Amniotic stem cell (primary cell): ENCODE measurements around the gene ZBTB2.
"Not testable (repeated sequence)": the region's sequence is repeated elsewhere in the genome, so short reads cannot be mapped to it uniquely, and the experiment has no call there.

Source experiments
- DNase-seq: peaks from one replicate; lab custom pipeline; 2025; lab: John Stamatoyannopoulos, UW

ZBTB2 gene

DNA sequence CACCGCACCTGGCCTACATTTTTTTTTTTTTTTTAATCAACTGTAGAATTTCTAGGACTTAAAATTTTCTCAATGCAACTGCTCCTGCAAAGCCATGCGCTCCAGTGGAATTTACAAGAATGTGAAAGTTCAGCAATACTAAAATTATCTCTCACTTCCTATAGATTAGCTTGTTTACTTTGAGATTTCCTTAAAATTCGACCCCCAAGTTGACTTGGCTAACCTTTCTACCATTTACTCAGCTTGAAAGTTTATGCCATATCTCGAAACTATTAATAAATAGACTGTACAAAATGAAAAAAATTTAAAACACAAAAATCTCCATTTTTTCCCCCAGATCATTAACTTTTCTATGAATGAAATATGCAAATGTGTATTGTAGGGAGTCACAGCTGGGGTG, 64.3 kb downstream of the ZBTB2 start:
- no peak for DNase-seq

GRCh38 chr6:151326116-151326825, 65.1 kb downstream of the ZBTB2 start:
- DNase-seq: no peak

- peak; percentile 50 for DNase-seq
Measured at GRCh38 chr6:151325075-151326050, 66.0 kb downstream of the ZBTB2 start.

DNA sequence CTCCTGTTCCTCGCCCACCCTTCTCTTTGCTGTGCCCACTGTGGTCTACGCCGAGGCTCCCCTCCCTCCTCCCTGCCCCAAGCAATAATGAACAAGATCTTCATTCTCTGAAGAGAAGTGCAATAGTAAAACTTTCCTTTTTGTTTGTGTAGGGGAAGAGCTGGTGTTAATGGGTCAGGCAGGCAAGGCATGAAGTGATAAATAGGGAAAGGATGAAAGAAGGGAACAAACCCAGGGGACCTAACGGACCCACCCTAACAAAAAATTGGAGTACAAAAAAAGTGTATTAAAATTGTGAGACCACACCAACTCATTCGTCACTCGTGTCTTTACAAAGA, 66.9 kb downstream of the ZBTB2 start:
- DNase-seq: no peak

DNA sequence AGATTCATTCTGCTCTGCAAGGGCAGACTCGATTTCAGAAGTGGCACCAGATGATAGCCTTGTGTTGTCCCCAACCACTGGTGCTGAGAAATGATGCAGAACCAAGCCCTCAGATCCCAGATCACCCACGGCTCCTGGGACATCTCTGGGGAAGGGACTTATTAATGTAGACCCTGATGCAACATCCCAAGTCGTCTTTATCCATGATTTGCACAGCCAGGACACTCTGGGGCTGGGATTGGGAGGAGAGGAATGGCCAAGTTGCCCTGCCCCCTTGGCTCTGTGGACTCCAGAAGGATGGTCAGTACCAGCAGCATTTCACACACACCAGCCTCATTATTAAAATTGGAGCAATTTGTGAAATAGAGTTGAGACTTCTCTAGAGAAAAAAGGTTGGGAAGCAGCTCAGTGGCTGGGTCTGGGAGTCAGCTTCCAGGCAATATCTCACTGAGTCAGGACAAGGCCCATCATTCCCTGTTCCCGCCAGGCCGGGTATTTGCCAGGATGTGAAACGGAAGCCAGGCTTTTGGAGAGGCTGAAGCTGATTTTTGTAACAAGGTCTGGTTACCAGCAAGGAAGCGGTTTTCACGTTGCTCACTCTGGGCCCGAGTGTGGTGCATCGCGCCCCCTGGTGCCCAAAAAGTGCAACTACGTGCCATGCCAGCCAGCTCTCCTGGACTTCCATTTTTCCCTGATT, 67.4 kb downstream of the ZBTB2 start:
- DNase-seq: peak; percentile 42

- no peak for DNase-seq
Measured at GRCh38 chr6:151322570-151322969, 68.8 kb downstream of the ZBTB2 start.

GRCh38 chr6:151321438-151321837, 69.9 kb downstream of the ZBTB2 start:
- no peak for DNase-seq

GRCh38 chr6:151320140-151320539, 71.2 kb downstream of the ZBTB2 start:
- DNase-seq: no peak

- no peak for DNase-seq
Measured at GRCh38 chr6:151317995-151318365, 73.4 kb downstream of the ZBTB2 start.

GRCh38 chr6:151317103-151317994, 74.0 kb downstream of the ZBTB2 start:
- peak; percentile 25 for DNase-seq

DNA sequence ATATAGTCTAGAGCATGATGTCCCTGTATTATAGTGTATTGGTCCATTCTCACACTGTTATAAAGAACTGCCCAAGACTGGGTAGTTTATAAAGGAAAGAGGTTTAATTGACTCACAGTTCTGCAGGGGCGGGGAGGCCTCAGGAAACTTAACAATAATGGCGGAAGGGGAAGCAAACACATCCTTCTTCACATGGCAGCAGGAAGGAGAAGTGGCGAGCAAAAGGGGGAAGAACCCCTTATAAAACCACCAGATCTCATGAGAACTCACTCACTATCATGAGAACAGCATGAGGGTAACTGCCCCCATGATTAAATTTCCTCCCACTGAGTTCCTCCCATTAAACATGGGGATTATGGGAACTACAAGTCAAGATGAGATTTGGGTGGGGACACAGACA, 75.7 kb downstream of the ZBTB2 start:
- not testable (repeated sequence) for DNase-seq
